GM18861 (cell line): ENCODE results near the gene ARSD.
"Not testable (repeated sequence)": the region's sequence is repeated elsewhere in the genome, so short reads cannot be mapped to it uniquely, and the experiment has no call there.

ENCODE experiments used
- ATAC-seq: cut with Tn5 transposase; IDR thresholded peaks from one replicate; pipeline ENCODE4 v1.9.1; 2021; ENCODE audit not compliant: unreplicated experiment

ARSD gene

DNA sequence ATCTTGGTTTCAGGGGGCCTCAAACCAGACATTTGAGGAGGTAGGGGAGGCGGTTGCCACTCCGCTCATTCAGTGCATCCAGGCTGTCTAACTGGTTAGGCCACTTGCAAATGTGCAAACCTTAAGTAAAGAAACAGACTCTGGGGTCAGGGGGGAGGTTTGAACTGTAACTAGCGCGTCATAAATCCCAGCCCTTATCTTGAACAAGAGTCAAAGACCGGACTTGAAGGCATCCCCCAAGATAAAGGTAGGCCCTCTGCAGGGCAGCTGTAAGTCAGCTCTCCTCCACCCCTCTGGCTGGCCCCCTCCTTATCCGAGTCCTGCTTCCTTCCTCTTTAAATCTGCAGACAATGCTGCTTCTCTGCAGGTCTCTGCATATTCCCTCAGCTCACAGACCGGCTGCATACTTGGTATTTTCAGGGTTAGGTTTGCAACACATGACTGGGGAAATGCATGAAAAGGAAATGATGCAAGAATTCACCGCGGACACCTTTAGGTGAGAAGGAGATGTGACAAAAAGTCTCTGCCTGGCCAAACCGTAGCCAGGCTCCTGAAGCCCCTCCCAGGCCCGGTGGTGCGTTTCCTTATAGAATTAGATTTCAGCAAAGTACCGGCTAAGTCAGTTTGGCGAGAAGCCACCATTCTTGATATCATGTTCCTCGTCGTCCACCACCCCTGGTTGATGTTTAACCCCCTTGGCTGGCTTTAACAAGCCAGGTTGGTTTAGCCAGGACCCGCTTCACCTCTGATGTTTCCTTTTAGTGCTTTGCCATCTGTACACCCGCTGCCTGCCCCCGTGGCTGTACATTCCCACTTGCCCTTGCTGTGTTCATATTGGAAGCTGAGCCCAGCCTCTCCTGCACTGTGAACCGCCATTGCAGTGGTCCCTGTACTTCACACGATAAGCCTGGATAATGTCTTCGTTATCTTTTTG lies 31.2 kb downstream of the ARSD start:
- ATAC-seq = peak; percentile 57

DNA sequence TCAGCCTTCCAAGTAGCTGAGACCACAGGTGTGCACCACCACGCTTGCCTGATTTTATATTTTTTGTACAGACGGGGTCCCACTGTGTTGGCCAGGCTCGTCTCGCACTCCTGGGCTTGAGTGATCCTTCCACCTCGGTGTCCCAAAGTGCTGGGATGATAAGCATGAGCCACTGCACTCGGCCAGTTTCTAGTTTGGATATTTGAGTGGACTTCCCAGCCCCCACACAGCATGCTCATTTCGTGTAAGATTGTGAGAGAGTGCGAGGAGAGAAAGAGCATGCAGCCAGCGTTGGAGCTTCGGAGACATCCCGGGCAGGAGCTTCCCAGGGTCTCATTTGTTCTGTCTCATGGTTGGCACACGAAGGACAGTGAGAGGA lies 31.8 kb downstream of the ARSD start:
- ATAC-seq = no peak

DNA sequence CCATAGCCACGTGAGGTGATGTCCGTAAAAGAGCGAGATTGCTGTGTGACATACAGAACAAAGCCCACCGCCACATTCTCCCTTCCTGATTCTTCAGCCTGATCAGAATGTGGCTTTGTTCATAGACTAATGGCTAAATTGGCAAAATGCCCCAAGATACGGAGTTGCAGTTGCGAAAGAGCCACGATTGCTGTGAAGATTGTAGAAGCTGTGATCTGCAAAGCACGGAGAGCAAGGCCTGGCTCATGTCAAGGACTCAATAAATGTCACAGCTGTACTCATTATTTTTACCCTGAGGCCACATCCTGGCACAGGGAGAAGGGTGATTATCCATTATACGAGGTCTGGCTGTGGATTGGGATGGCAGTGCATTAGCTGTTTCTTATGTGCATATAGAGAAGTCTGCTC lies 34.2 kb downstream of the ARSD start:
- no peak for ATAC-seq

DNA sequence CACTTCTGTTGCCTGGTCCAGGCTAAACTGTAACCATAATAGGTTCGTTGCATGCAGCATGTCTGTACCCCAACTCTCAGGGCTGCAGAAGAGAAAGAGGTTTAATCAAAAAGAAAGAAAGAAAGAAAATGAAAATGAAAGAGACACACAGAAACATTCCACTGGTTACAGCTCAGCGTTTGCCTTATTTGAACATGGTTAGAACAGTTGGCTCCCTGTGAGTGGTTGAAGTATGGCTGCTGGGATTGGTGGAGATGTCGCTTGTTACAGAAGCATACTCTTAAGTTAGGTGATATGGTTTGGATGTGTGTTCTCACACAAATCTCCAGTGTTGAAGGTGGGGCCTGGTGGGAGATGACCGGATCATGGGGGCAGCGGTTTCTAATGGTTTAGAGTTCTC lies 36.3 kb downstream of the ARSD start:
- no peak for ATAC-seq

DNA sequence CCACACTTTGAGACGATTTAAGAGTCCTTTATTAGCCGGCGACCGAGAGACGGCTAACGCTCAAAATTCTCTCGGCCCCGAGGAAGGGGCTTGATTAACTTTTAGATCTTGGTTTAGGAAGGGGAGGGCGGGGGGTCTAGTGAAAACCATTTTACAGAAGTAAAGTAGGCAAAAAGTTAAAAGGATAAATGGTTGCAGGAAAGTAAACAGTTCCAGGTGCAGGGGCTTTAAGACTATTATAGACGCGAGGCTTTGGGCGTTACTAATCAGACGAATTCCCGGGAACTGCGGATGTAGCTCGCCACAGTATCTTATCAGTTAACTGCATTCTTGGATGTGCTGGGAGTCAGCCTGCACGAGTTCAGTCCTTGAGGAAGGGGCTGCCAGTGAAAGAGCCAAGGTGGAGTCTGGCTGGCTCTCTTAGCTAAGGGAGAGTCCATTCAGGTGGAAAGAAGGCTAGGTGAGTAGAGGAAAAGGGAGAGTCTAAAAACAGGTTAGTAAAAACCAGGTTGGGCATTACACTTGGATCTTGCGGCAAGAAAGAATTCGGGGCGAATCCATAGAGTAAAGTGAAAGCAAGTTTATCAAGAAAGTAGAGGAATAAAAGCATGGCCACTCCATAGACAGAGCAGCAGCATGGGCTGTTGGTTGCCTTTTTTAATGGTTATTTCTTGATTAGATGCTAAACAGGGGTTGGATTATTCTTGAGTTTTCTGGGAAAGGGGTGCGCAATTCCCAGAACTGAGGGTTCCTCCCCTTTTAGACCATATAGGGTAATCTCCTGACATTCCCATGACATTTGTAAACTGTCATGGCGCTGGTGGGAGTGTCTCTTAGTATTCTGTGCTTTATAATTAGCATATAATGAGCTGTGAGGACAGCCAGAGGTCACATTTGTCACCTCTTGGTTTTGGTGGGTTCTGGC lies 38.3 kb downstream of the ARSD start:
- ATAC-seq = not testable (repeated sequence)

DNA sequence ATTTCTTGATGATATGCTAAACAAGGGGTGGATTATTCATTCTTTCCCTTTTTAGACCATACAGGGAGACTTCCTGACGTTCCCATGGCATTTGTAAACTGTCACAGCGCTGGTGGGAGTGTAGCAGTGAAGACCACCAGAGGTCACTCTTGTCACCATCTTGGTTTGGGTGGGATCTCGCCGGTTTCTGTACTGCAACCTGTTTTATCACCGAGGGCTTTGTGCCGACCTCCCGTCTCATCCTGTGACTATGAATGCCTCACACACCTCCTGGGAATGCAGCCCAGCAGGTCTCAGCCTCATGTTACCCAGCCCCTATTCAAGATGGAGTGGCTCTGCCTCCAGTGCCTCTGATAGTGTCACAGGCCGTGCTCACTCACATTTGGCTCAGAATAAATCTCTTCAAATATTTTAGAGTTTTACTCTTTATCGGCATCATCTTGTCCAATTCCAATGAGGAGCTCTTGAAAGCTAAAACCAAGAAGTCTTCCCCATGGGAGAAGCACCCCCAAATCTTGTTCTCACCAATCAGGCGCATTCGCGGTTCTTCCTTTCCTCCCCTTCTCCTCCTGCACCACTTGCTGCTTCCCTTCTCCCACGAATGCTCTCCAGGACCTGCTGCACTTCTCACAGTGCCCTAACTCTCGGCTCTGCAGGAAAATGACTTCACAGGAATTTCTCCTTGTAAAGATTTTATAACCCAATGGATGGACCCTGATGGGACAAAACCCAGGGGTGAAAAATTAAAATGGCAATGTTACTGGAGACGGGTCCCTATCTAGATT lies 39.2 kb downstream of the ARSD start:
- ATAC-seq = not testable (repeated sequence)

DNA sequence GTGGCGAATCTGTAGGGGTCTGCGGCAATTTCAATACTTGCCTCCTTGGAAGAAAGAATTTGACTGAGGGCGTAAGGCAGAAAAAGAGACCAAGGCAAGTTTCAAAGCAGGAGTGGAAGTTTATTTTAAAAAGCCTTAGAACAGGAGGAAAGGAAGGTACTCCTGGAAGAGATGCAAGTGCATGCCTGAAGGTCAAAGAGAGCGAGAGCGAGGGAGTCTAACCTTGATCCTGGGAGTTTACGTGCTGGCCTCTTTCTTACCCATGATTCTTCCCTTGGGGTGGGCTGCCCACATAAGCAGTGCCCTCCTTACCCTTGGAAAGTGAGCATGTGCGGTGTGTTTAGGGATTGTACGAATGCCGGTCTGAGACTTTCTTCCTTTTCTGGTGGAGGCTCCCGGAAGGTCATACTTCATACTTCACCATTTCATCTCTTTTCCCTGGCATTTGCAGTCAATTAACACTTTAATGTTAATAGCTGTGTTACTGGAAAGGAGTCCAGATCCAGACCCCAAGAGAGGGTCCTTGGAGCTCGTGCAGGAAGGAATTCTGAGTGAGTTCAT lies 40.0 kb downstream of the ARSD start:
- ATAC-seq = no peak

DNA sequence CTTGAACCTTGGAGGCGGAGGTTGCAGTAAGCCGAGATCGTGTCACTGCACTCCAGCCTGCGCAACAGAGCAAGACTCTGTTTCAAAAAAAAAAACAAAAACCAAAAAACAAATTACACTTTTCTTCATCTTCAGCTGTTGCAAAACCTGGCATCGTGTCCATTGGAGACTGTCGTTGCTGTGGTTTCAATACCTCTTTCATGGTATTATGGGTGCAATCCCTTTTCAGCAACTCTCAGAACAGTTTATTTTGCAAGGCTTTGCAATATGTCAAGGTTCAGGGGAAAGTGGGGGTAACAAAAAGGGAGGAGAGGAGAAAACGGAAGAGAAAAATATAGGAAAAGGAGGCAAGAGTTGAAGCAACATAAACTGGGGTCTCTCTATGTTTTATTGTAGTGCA lies 40.8 kb downstream of the ARSD start:
- no peak for ATAC-seq

DNA sequence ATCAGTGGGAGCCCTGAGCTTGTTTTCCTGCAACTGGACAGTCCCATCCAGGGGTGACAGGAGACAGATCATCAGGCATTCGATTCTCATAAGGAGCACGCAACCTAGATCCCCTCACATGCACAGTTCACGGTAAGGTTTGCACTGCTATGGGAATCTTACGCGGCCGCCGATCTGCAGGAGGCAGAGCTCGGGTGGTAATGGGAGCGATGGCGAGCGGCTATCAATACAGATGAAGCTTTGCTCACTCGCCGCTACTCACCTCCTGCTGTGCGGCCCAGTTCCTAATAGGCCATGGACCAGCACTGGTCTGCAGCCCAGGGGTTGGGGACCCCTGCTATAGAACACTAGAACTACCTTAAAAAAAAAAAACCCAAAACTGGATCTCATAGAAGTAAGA lies 45.4 kb downstream of the ARSD start:
- ATAC-seq = no peak

DNA sequence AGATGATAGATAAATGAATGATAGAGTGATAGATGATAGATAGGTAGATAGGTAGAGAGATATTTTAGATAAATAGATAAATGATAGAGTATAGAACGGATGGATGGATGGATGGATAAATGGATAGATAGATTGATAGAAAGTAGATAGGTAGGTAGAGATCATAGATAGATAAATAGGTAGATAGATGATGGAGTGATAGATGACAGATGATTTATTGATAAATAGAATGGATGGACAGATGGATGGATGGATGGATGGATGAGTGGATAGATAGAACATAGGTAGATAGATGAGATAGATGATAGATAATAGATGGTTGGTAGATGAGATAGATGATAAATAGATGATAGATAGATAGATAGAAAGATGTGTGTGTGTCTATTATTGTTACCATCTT lies 49.5 kb downstream of the ARSD start:
- no peak for ATAC-seq

DNA sequence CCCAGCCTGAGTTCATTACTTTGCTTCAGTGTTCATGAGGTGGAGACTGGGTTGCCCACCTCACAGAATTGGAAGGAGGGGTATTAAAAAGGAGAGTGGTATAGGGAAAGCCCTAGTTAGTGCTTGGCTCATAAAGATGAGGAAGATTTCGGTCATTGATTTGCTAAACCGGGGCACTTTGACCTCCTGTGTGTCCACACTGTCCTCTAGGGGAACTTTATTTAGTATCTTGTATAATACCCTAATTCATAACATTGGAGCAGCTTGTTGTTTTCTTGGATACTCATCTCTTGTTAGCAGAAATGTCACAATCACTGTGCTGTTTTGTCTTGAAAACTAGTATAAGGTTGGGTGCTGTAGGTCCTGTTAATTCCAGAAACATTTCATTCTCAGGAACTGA lies 50.6 kb downstream of the ARSD start:
- ATAC-seq = no peak

DNA sequence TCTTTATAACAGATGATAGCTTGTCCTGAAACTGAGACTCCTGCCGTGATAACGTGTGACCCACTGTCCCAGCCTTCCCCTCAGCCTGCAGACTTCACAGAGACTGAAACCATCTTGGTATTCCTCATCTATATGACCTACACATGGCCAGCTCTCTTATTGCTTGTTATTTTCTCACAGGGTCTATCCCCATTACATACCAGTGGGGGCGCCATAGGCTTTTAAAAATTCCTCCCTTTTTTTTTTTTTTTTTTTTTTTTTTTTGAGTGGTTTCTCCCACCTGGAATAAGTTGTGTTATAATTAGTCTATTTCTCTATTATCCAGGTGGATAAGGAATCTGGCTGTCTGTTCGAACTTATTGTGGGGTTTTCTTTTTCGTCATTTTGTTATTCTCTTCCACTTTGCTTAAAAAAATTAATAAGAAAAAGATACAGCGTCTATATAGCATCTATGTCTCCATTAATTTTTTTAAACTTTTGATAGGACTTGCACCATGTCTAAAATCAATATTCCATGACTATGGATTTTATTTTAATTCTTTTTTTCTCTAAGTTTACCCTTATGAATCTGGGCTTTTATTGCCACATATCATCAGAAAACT lies 53.2 kb downstream of the ARSD start:
- no peak for ATAC-seq

DNA sequence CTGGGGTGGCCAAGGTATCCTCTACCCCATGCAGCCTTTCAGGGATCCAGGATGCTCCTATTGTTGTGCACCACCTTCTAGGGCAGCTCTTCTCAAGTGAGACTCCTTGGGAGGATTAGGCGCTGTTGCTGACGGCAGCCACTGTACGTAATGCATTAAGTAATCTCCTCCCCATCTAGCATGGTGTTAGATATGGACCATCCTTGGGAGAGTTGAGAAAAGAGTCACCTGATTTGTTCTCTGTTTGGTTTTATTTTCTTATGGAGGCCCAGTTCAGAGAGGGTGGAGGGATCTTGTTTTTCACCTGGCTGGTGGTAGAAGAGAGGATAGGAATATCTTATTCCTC lies 54.0 kb downstream of the ARSD start:
- ATAC-seq = no peak

DNA sequence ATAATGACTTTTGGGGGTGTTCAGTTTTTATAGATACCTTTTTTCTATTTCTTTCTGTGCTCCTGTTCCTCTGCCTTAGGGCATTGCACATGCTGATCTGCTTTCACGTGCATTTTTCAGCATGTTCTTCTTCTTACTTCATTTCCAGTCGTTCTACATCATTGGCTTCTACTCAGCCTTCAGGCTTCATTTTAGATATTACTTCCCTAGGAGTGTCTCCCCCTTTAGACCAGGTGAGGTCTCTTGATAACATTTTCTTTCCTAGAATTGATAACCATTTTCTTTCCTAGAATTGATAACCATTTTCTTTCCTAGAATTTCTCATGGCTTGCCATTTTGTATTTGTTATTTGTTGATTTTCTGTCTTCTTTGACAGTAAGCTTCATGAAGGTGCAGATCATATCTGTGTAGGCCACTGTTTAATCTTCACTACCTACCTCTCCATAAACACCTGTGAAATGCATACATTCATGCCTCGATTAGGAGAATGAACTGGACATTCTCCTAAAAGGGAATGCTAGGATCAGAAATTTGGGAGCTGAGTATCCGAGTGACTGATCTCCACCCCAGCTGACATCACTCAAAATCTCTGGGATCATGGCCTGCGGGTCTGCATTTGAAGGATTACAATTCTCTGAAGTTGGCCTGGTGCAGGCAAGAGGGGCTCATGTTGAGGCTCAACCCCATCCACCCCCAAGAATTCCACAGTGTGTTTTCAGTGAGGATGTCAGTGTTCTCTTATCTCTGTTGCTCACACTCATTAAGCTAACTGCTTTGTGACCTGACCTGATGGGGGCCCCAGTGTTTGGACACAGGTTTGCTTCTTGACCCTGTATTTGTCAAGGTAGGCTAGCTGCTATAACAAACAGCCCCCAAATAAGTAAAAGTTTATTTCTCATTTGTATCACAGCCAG lies 54.7 kb downstream of the ARSD start:
- ATAC-seq = no peak

DNA sequence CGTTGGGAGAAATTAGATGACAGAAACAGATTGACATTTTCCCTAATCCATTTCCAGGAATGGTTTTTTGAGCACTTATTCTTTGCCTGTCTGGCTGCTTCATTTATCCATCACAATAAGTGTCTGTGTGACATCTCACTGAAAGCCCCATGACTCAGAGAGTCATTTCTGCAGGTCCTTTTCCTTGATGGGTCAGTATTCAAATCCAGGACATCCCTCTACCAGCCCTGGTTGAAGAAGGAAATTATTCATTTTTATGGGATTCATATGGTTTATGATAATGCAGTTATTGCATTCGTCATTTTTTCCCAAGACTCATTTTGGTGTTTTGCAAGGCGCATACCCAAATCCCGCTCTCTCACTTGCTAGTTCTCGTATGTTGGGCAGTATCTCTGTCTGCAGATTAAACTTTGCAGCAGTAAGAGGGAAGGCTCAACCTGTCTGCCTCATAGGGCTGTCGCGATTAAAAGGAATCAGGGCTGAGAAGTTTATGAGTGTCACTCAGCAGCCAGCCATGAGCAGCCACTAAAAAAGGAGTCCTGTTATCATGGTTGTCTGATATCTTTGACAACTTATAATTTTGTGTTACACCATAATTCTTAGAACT lies 56.4 kb downstream of the ARSD start:
- no peak for ATAC-seq

DNA sequence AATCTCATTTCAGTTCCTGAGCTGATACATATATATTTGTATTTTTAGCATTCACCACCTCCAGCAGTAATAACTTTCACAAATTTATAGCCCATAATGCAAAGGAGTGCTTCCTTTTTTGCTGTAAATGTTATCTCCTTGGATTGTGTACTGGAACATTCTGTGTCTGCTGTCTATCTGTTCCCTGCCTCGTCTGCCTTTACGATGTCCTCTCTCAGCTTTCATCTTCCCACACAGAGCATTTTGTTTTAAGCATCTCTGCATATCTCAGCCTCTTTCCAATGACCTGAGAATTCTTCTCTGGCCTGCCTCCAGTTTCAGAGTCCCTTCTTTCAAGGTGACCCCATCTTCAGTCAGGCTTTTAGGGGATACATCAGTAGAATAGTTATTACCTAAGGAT lies 57.3 kb downstream of the ARSD start:
- ATAC-seq = no peak

DNA sequence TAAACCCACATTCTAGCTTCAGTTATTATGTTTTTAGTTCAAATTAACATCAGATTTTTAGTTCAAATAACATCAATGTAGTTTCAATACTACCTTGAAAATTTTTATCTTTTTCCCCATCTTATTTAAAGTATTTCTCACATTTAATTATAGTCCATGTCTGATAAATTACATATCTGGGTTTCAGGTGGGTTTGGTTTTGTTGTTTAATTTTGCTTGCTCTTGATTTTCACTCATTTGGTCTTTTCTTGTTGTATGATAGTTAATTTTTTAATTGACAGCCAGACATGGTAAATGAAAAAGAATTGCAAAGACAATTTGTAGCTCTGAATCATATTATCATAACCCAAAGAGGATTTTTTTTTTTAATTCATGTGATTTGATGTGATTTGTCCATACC lies 58.5 kb downstream of the ARSD start:
- ATAC-seq = no peak

DNA sequence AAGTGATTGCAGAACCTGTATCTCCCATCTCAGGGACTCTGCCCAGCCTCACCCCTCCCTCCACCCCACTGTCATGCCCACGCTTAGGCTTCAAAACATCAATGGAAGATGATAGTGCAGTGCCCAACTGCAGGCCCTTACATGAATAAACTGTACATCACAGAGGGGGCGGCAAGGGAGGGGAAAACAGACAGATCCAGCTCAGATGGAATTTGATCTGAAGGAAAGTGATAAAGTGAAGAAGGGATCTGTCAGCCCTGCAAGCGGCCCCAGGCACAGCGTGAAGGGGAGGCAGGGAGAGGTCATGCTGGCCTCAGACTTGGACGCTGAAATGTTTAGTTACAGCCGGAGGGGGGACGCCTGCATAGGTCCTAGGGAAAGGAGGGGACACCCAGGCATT lies 61.9 kb downstream of the ARSD start:
- no peak for ATAC-seq

DNA sequence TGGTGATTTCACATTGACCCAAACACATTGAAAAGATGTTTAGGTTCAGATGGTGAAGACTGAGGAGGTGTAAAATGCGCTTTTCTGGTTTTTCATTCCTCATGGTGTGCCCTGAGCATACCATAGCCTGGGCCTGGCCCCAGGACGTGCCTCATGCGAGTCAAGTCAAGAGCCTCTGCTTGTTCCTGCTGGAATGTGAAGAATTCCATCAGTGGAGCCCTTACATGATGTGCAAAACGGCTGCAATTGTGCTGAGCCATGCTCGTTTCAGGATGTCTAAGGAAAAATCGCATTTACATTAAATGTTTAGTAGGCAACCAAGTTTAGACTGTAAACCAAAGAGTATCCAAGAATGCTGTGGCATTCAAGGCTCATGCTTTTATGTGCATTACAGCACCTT lies 65.5 kb downstream of the ARSD start:
- no peak for ATAC-seq
